ENCODE data around the gene TRABD2B. TPM values are rescaled to one million over a fixed set of nuclear protein-coding genes. Genes with fewer than 3 reads are reported as not detected.

Gene TRABD2B
- total and polyA plus RNA-seq, 4 donors = 0.28 to 2.6 (median 1.3) TPM

DNA sequence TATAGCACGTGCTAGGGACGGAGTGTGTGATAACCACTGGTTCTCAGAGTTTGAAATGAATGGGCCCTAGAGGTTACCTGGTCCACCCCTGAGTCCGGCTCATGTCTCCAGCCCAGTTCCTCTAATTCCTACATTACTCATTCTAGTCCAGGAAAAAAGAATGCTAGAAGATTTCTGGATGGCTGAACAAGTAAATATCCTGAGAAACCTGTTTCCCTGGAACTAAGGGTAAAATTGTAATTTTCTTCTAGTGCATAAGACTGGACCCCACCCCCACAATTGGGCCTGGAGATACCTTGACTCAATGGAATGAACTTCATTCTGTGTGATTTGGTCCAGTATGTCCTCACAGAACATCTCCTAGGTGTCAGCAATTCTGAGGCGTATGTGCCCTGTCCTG lies 208.4 kb downstream of the TRABD2B start:
- Histone ChIP-seq H3K36me3 (ENCODE audit: control insufficient read depth in 4 of 4, insufficient read depth in 3 of 4, low read depth in 1 of 4, low read length in 3 of 4) (peaks cover 0 to 13% (median 4%) of the 10 kb centered on the region in 4 donors), H3K4me1 (ENCODE audit: control insufficient read depth in 4 of 4, insufficient read depth in 4 of 4, low read length in 3 of 4) (peaks cover 0 to 15% (median 11%) of the 10 kb centered on the region in 4 donors), H3K9me3 (ENCODE audit: control insufficient read depth in 4 of 4, low read length in 3 of 4) (no peaks in the 10 kb centered on the region), H3K27me3 (ENCODE audit: control insufficient read depth in 4 of 4, insufficient read depth in 4 of 4, low read length in 3 of 4) (no peaks in the 10 kb centered on the region), H3K9ac (ENCODE audit: low read depth in 1 of 2, low read length in 2 of 2) (no peak overlapping the region), H3K27ac (ENCODE audit: low read depth in 1 of 2, low read length in 2 of 2) (no peak overlapping the region), H3K4me3 (ENCODE audit: low read depth in 1 of 3, low read length in 3 of 3) (no peak overlapping the region)
- 96% methylated on average over 4 of the region's 4 CpGs for WGBS
- TF ChIP-seq YY1 (IDR thresholded peaks at IDR 0.05) (no peak), HNF4A (conservative IDR thresholded peaks at IDR 0.05) (no peak), HNF4G (IDR thresholded peaks at IDR 0.05) (no peak), FOXA1 (IDR thresholded peaks at IDR 0.05) (no peak), FOXA2 (IDR thresholded peaks at IDR 0.05) (no peak), JUND (IDR thresholded peaks at IDR 0.05) (no peak), GABPA (IDR thresholded peaks at IDR 0.05 in 1 of 2, conservative IDR thresholded peaks at IDR 0.05 in 1 of 2) (no peak)
- TF ChIP-seq, protein P1, sequence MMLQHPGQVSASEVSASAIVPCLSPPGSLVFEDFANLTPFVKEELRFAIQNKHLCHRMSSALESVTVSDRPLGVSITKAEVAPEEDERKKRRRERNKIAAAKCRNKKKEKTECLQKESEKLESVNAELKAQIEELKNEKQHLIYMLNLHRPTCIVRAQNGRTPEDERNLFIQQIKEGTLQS (IDR thresholded peaks at IDR 0.05) = no peak
- no peak for DNase-seq (ENCODE audit: low spot score)

DNA sequence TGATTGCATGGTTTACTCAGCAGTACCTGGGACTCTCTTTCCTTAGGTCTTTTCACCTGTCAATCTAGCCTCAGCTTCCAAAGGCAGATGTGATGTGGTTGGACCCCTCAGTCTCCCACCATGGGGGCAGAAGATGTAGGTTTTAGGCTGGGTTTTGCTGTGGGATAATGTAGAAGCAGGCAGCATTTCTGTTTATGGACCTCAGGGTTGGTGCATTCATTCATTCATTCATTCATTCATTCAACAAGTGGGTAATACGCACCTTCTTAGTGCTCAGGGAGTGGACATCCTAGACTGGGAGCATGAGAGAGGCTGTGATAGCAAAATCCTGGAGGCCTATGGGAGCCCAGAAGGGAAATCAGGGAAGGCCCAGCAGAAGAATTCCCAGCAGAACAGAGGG lies 209.6 kb downstream of the TRABD2B start:
- H3K27ac ChIP-seq (ENCODE audit: low read depth in 1 of 2, low read length in 2 of 2) = no peak overlapping the region
- no peak overlapping the region for H3K4me3 ChIP-seq (ENCODE audit: low read depth in 1 of 3, low read length in 3 of 3)
- peaks cover 0 to 15% (median 11%) of the 10 kb centered on the region in 4 donors for H3K4me1 ChIP-seq (ENCODE audit: control insufficient read depth in 4 of 4, insufficient read depth in 4 of 4, low read length in 3 of 4)
- no peak overlapping the region for H3K9ac ChIP-seq (ENCODE audit: low read depth in 1 of 2, low read length in 2 of 2)
- no peak for DNase-seq (ENCODE audit: low spot score)
- H3K36me3 ChIP-seq (ENCODE audit: control insufficient read depth in 4 of 4, insufficient read depth in 3 of 4, low read depth in 1 of 4, low read length in 3 of 4) = peaks cover 0 to 11% (median 3%) of the 10 kb centered on the region in 4 donors
- TF ChIP-seq TAF1 (conservative IDR thresholded peaks at IDR 0.05) (no peak), JUND (IDR thresholded peaks at IDR 0.05) (no peak), GABPA (IDR thresholded peaks at IDR 0.05 in 1 of 2, conservative IDR thresholded peaks at IDR 0.05 in 1 of 2) (no peak), YY1 (IDR thresholded peaks at IDR 0.05) (no peak)
- TF ChIP-seq, protein P2, sequence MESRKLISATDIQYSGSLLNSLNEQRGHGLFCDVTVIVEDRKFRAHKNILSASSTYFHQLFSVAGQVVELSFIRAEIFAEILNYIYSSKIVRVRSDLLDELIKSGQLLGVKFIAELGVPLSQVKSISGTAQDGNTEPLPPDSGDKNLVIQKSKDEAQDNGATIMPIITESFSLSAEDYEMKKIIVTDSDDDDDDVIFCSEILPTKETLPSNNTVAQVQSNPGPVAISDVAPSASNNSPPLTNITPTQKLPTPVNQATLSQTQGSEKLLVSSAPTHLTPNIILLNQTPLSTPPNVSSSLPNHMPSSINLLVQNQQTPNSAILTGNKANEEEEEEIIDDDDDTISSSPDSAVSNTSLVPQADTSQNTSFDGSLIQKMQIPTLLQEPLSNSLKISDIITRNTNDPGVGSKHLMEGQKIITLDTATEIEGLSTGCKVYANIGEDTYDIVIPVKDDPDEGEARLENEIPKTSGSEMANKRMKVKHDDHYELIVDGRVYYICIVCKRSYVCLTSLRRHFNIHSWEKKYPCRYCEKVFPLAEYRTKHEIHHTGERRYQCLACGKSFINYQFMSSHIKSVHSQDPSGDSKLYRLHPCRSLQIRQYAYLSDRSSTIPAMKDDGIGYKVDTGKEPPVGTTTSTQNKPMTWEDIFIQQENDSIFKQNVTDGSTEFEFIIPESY (IDR thresholded peaks at IDR 0.05) = no peak
- no peaks in the 10 kb centered on the region for H3K27me3 ChIP-seq (ENCODE audit: control insufficient read depth in 4 of 4, insufficient read depth in 4 of 4, low read length in 3 of 4)
- 100% methylated on average over 1 of the region's 1 CpG for WGBS
- H3K9me3 ChIP-seq (ENCODE audit: control insufficient read depth in 4 of 4, low read length in 3 of 4) = no peaks in the 10 kb centered on the region

DNA sequence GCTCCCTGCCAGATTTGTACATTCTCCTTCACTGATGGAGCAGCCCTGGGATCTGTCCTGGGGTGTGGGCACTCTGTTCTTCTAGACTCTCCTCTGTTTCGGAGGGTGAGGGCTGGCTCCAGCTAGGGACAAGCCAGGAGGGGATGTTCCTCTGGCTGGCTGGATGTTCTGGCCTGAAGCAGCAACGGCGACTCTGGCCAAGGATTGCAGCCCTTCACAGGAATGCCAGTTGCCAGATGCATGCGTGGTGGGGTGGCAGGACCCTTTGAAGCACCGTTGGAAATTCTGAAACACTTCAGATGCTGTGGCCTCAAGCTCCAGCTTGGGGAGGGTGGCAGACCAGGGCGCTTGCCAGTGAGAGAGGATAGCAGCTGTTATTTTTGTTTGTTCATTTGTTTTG lies 210.9 kb downstream of the TRABD2B start:
- H3K4me1 ChIP-seq (ENCODE audit: control insufficient read depth in 4 of 4, insufficient read depth in 4 of 4, low read length in 3 of 4) = peaks cover 0 to 15% (median 11%) of the 10 kb centered on the region in 4 donors
- 87% methylated on average over 6 of the region's 6 CpGs for WGBS
- no peak overlapping the region for H3K4me3 ChIP-seq (ENCODE audit: low read depth in 1 of 3, low read length in 3 of 3)
- no peak overlapping the region for H3K9ac ChIP-seq (ENCODE audit: low read depth in 1 of 2, low read length in 2 of 2)
- no peak for DNase-seq (ENCODE audit: low spot score)
- peaks cover 0 to 3% (median 1%) of the 10 kb centered on the region in 4 donors for H3K36me3 ChIP-seq (ENCODE audit: control insufficient read depth in 4 of 4, insufficient read depth in 3 of 4, low read depth in 1 of 4, low read length in 3 of 4)
- H3K9me3 ChIP-seq (ENCODE audit: control insufficient read depth in 4 of 4, low read length in 3 of 4) = no peaks in the 10 kb centered on the region
- no peak overlapping the region for H3K27ac ChIP-seq (ENCODE audit: low read depth in 1 of 2, low read length in 2 of 2)
- H3K27me3 ChIP-seq (ENCODE audit: control insufficient read depth in 4 of 4, insufficient read depth in 4 of 4, low read length in 3 of 4) = no peaks in the 10 kb centered on the region
- TF ChIP-seq FOXA1 (IDR thresholded peaks at IDR 0.05) = no peak
- no peak for TF ChIP-seq SP1 (IDR thresholded peaks at IDR 0.05)
- TF ChIP-seq, protein P2 (IDR thresholded peaks at IDR 0.05) = no peak
